ENCODE results near the gene NUP133.
A peak's percentile ranks its signal among the peaks of the same experiment; 100 is the strongest.
"Not testable (repeated sequence)": the region's sequence is repeated elsewhere in the genome, so short reads cannot be mapped to it uniquely, and the experiment has no call there.

NUP133 gene

GRCh38 chr1:229412056-229412455, 96.1 kb downstream of the NUP133 start:
- DNase-seq (ENCODE audit: low spot score) = no peak

GRCh38 chr1:229411434-229412055, 96.6 kb downstream of the NUP133 start:
- DNase-seq (ENCODE audit: low spot score) = no peak

- peak; percentile 78 for DNase-seq (ENCODE audit: low spot score)
Observed at GRCh38 chr1:229410692-229411433, 97.3 kb downstream of the NUP133 start.

- no peak for DNase-seq (ENCODE audit: low spot score)
Observed at GRCh38 chr1:229410370-229410691, 97.8 kb downstream of the NUP133 start.

- no peak for DNase-seq (ENCODE audit: low spot score)
Observed at GRCh38 chr1:229409616-229410369, 98.3 kb downstream of the NUP133 start.

- DNase-seq (ENCODE audit: low spot score) = no peak
Observed at GRCh38 chr1:229408458-229409037, 99.6 kb downstream of the NUP133 start.

- DNase-seq (ENCODE audit: low spot score) = no peak
Observed at GRCh38 chr1:229407206-229408026, 100.7 kb downstream of the NUP133 start.

- DNase-seq (ENCODE audit: low spot score) = no peak
Observed at GRCh38 chr1:229406798-229407197, 101.3 kb downstream of the NUP133 start.

- no peak for DNase-seq (ENCODE audit: low spot score)
Observed at GRCh38 chr1:229403573-229403972, 104.6 kb downstream of the NUP133 start.

- DNase-seq (ENCODE audit: low spot score) = no peak
Observed at GRCh38 chr1:229402993-229403392, 105.1 kb downstream of the NUP133 start.

GRCh38 chr1:229402329-229402728, 105.8 kb downstream of the NUP133 start:
- DNase-seq (ENCODE audit: low spot score) = not testable (repeated sequence)

GRCh38 chr1:229397762-229398161, 110.4 kb downstream of the NUP133 start:
- no peak for DNase-seq (ENCODE audit: low spot score)

- no peak for DNase-seq (ENCODE audit: low spot score)
Observed at GRCh38 chr1:229396585-229397206, 111.4 kb downstream of the NUP133 start.

- not testable (repeated sequence) for DNase-seq (ENCODE audit: low spot score)
Observed at GRCh38 chr1:229394517-229394916, 113.6 kb downstream of the NUP133 start.

- DNase-seq (ENCODE audit: low spot score) = no peak
Observed at GRCh38 chr1:229392936-229393335, 115.2 kb downstream of the NUP133 start.
